ENCODE results near the gene RPN2. TPM values are rescaled to one million over a fixed set of nuclear protein-coding genes. Genes with fewer than 3 reads are reported as not detected.
A peak's percentile ranks its signal among the peaks of the same experiment; 100 is the strongest.

RPN2 gene
- total and polyA plus RNA-seq, 2 donors (not counting 1 experiment from before 2014, with no cell fraction given): 262 to 414 TPM

- Histone ChIP-seq H3K9me3 (ENCODE audit: control insufficient read depth, insufficient read depth, low read depth, low read length) (no peaks in the 10 kb centered on the region), H3K4me2 (ENCODE audit: extremely low read depth, insufficient read depth, low read length) (no peak overlapping the region), H3K4me1 (ENCODE audit: control insufficient read depth, extremely low read depth, insufficient read depth, low read length) (no peaks in the 10 kb centered on the region), H3K9ac (ENCODE audit: insufficient read depth, low read length) (no peak overlapping the region), H3K27ac (ENCODE audit: insufficient read depth, low read length) (no peak overlapping the region), H2AFZ (ENCODE audit: low read length) (no peak overlapping the region), H3K27me3 (ENCODE audit: control insufficient read depth, insufficient read depth, low read length) (peaks cover 4% of the 10 kb centered on the region), H3K4me3 (replicated peaks in 1 of 4; ENCODE audit: control extremely low read depth in 1 of 4, insufficient read depth in 1 of 4, low read depth in 3 of 4, low read length in 4 of 4) (no peak overlapping the region), H3K79me2 (ENCODE audit: control insufficient read depth, insufficient read depth, low read length) (no peaks in the 10 kb centered on the region), H4K20me1 (ENCODE audit: control insufficient read depth, extremely low read depth, insufficient read depth, low read length) (no peaks in the 10 kb centered on the region), H3K36me3 (ENCODE audit: control insufficient read depth, insufficient read depth, low read length) (no peaks in the 10 kb centered on the region)
- no peak for DNase-seq (ENCODE audit: low read depth in 2 of 2)
- TF ChIP-seq EZH2 (IDR thresholded peaks at IDR 0.05; ENCODE audit: low read length, missing control alignments): no peak
Observed at GRCh38 chr20:37267667-37268313, 88.7 kb downstream of the RPN2 start.

- peaks cover 4% of the 10 kb centered on the region for H3K27me3 ChIP-seq (ENCODE audit: control insufficient read depth, insufficient read depth, low read length)
- no peaks in the 10 kb centered on the region for H3K9me3 ChIP-seq (ENCODE audit: control insufficient read depth, insufficient read depth, low read depth, low read length)
- H3K4me1 ChIP-seq (ENCODE audit: control insufficient read depth, extremely low read depth, insufficient read depth, low read length): no peaks in the 10 kb centered on the region
- H3K4me3 ChIP-seq (replicated peaks in 1 of 4; ENCODE audit: control extremely low read depth in 1 of 4, insufficient read depth in 1 of 4, low read depth in 3 of 4, low read length in 4 of 4): no peak overlapping the region
- DNase-seq (ENCODE audit: low read depth in 2 of 2): peak; percentile 50 to 56
- no peaks in the 10 kb centered on the region for H4K20me1 ChIP-seq (ENCODE audit: control insufficient read depth, extremely low read depth, insufficient read depth, low read length)
- H3K79me2 ChIP-seq (ENCODE audit: control insufficient read depth, insufficient read depth, low read length): no peaks in the 10 kb centered on the region
- TF ChIP-seq EZH2 (IDR thresholded peaks at IDR 0.05; ENCODE audit: low read length, missing control alignments) (no peak), CTCF (conservative IDR thresholded peaks at IDR 0.05 in 1 of 2, IDR thresholded peaks at IDR 0.05 in 1 of 2; ENCODE audit: low read depth in 1 of 2, low read length in 2 of 2) (no peak)
- no peak overlapping the region for H3K9ac ChIP-seq (ENCODE audit: insufficient read depth, low read length)
- no peak overlapping the region for H3K4me2 ChIP-seq (ENCODE audit: extremely low read depth, insufficient read depth, low read length)
- no peak overlapping the region for H3K27ac ChIP-seq (ENCODE audit: insufficient read depth, low read length)
- H3K36me3 ChIP-seq (ENCODE audit: control insufficient read depth, insufficient read depth, low read length): no peaks in the 10 kb centered on the region
- no peak overlapping the region for H2AFZ ChIP-seq (ENCODE audit: low read length)
Observed at GRCh38 chr20:37270576-37271420, 91.7 kb downstream of the RPN2 start.

- Histone ChIP-seq H3K4me3 (replicated peaks in 1 of 4; ENCODE audit: control extremely low read depth in 1 of 4, insufficient read depth in 1 of 4, low read depth in 3 of 4, low read length in 4 of 4) (no peak overlapping the region), H3K79me2 (ENCODE audit: control insufficient read depth, insufficient read depth, low read length) (no peaks in the 10 kb centered on the region), H3K4me1 (ENCODE audit: control insufficient read depth, extremely low read depth, insufficient read depth, low read length) (no peaks in the 10 kb centered on the region), H3K36me3 (ENCODE audit: control insufficient read depth, insufficient read depth, low read length) (no peaks in the 10 kb centered on the region), H4K20me1 (ENCODE audit: control insufficient read depth, extremely low read depth, insufficient read depth, low read length) (no peaks in the 10 kb centered on the region), H2AFZ (ENCODE audit: low read length) (no peak overlapping the region), H3K9me3 (ENCODE audit: control insufficient read depth, insufficient read depth, low read depth, low read length) (no peaks in the 10 kb centered on the region), H3K9ac (ENCODE audit: insufficient read depth, low read length) (no peak overlapping the region), H3K4me2 (ENCODE audit: extremely low read depth, insufficient read depth, low read length) (no peak overlapping the region), H3K27me3 (ENCODE audit: control insufficient read depth, insufficient read depth, low read length) (peaks cover 4% of the 10 kb centered on the region), H3K27ac (ENCODE audit: insufficient read depth, low read length) (no peak overlapping the region)
- TF ChIP-seq CTCF (conservative IDR thresholded peaks at IDR 0.05 in 1 of 2, IDR thresholded peaks at IDR 0.05 in 1 of 2; ENCODE audit: low read depth in 1 of 2, low read length in 2 of 2) (no peak), EZH2 (IDR thresholded peaks at IDR 0.05; ENCODE audit: low read length, missing control alignments) (no peak)
- no peak for DNase-seq (ENCODE audit: low read depth in 2 of 2)
Observed at GRCh38 chr20:37271421-37271768, 92.3 kb downstream of the RPN2 start.

All from fibroblast of lung (primary cell).